Measurements from ENCODE around the gene C1QA.

DNA sequence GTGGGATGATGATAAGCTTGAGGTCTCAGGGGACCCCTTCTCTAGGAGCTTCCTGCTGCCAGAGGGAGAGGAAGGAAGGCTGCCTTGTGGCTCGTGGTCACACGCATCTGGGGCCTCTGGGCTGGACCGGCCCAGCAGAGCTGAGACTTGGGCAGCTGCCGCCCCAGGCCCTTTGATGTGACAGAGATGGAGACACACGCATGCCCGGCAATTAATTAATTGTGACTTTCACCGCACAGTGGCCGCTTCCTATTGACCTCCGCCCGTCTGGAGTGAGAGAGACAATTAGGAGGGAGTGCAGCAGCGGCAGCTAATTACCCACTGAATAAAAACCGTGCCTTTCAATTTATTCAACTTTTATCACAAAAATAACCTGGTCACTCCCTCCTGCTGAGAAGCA is 16.6 kb upstream of the C1QA start:
- TF ChIP-seq, protein P1, sequence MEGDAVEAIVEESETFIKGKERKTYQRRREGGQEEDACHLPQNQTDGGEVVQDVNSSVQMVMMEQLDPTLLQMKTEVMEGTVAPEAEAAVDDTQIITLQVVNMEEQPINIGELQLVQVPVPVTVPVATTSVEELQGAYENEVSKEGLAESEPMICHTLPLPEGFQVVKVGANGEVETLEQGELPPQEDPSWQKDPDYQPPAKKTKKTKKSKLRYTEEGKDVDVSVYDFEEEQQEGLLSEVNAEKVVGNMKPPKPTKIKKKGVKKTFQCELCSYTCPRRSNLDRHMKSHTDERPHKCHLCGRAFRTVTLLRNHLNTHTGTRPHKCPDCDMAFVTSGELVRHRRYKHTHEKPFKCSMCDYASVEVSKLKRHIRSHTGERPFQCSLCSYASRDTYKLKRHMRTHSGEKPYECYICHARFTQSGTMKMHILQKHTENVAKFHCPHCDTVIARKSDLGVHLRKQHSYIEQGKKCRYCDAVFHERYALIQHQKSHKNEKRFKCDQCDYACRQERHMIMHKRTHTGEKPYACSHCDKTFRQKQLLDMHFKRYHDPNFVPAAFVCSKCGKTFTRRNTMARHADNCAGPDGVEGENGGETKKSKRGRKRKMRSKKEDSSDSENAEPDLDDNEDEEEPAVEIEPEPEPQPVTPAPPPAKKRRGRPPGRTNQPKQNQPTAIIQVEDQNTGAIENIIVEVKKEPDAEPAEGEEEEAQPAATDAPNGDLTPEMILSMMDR (IDR thresholded peaks at IDR 0.05) = no peak
- TF ChIP-seq POLR2A (IDR thresholded peaks at IDR 0.05) = no peak

Data from breast epithelium (tissue), 3 donors.